NCI-H2227 treated with DMSO at 0.1 percent for 48 hours (cell line): Measurements from ENCODE around the gene FSTL4.
"Not testable (repeated sequence)": the region's sequence is repeated elsewhere in the genome, so short reads cannot be mapped to it uniquely, and the experiment has no call there.

ENCODE experiments used
- DNase-seq: peaks from one replicate; lab custom pipeline; 2025; lab: John Stamatoyannopoulos, UW

The FSTL4 gene

GRCh38 chr5:133552925-133553525, 59.3 kb downstream of the FSTL4 start:
- no peak for DNase-seq

- no peak for DNase-seq
These were observed 65.8 kb downstream of the FSTL4 start for GRCh38 chr5:133546500-133546899.

- DNase-seq, result no peak
These were observed 68.0 kb downstream of the FSTL4 start for GRCh38 chr5:133544346-133544745.

GRCh38 chr5:133539818-133540217, 72.5 kb downstream of the FSTL4 start:
- no peak for DNase-seq

DNA sequence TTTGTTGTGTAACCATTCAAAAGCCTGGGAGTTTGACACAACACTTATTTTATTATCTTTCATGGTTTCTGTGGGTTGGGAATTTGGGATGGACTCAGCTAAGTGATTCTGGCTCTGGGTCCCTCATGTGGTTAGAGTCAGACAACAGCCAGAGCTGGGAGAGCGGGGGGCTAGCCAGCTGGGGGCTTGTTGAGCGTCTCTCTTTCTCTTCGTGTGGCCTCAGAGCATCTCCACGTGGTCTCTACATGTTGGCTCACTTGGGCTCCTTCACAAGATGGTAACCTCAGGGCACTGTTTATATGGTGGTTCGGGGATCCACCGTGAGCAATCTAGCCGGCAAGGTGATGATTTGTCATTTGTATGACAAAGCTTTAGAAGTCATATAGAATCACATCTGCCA, 73.6 kb downstream of the FSTL4 start:
- DNase-seq, result no peak

GRCh38 chr5:133535241-133535929, 77.0 kb downstream of the FSTL4 start:
- DNase-seq, result not testable (repeated sequence)

GRCh38 chr5:133534566-133534965, 77.8 kb downstream of the FSTL4 start:
- no peak for DNase-seq

GRCh38 chr5:133533541-133533940, 78.8 kb downstream of the FSTL4 start:
- DNase-seq, result no peak

DNA sequence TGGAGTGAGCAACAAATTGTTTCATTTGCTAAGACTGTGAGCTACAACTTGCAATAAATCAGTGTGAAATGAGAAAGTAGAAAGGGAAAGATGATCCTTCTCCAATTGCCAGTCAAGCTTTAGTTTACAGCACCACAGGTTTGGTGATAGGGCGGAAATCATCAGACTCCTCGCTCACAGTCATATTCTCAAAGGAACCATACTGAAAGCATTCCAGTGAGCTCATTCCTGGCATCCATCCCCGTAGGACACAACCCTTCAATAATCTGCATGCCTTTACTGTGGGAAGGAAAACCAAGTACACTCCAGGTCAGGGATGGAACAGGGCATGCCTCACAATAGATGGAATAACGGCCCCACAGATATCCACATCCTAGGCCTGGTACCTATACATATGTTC, 80.7 kb downstream of the FSTL4 start:
- no peak for DNase-seq

- no peak for DNase-seq
These were observed 81.2 kb downstream of the FSTL4 start for GRCh38 chr5:133531178-133531577.

DNA sequence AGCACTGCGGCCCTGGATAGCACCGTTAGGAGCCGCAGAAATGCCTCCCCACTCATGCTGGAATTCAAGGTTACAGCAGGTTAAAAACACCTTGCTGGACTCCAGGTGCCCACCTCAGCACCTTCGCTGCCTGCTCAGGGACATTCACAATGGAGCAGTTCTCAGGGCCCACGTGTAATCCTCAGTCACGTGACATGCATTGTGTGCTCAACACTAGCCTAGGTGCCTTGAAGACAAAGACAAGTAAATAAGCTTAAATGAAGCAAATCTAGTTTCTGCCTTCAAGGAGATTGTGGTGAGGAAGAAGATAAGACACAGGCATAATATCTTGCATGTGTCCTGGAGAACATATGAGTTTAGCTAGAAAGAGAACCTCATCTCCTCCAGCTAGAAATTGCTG, 82.1 kb downstream of the FSTL4 start:
- DNase-seq, result no peak

- no peak for DNase-seq
These were observed 83.5 kb downstream of the FSTL4 start for GRCh38 chr5:133528841-133529240.

- DNase-seq, result no peak
These were observed 85.0 kb downstream of the FSTL4 start for GRCh38 chr5:133527311-133527710.

DNA sequence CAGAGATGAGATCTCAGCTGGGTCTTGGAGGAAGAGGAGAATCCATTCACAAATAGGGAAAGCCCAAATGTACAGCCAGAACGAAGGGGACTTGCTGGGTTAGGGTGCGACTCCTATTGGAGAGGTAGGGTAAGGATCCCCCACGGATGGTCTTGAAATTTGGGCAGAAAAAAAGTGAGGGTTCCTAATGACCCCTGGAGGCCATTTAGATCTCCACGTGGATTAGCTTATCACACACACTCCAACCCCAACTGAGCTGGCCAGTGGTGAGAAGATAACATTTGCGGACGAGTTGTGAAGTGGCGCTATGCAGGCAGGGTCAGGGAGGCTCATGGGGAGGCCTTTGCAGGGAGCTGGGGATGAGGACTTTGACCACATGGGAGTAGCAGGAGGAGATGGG, 86.0 kb downstream of the FSTL4 start:
- no peak for DNase-seq

DNA sequence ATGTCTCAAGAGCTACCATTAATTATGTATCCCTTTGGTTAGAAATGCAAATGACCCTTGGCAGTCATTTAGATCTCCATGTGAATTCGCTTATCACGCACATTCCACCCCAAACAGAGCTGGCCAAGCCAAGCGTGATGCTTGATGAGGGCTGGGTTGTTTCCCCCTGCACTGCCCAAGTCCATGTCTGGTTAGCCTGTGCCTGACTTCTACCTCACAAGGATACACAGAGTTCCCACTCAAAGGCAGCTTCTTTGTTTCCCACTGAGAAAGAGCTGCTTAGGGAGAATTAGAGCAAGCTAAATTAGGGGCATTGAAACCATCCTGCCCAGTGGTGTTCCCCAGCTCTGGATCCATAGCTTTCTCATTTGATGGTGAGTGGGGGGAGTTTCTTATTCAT, 87.2 kb downstream of the FSTL4 start:
- no peak for DNase-seq

DNA sequence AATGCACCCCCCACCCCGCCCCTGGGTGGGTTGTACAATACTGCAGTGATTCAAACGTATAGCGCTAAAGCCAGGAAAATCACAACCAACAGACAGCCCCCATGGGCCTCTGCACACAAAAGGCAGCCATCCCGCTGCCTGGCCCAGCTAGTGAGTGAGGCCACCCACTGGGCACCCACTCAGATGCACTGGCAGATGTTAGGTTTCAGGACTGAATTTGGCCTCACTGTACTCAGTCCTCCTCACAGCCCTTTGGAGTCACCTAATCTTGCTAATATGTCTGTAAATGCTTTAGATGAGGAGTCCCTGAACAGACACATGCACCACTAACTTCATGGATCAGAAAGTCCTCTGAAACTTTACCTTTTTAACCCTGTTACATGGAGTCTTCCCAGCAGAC, 87.7 kb downstream of the FSTL4 start:
- no peak for DNase-seq

DNA sequence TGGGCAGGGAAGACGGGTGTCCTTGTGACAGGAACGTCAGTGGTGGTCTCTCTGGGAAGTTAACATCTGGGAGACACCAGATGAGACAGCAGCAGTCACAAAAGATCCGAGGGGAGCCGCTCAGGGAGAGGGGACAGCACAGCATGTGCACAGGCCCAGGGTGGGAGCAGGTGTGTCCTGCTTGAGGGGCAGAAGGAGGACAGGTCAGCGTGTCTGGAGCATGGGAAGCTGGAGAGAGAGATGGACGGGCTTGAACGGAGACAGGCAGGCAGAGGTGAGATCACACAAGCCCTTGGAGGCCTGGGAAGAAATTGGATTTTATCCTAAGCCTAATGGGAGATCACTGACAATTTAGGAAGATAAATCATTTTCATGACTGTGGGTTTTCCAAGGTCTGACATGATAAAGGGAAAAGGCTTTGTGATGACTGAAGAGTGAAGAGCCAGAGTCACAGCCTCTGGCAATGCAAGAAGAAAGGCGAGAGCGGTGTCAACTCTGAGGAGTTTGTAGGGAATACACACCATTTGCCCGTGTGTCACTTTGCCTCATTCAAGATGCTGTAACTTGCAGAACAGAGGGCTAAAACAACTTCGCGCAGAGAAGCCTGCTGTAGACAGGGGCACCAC, 88.3 kb downstream of the FSTL4 start:
- no peak for DNase-seq

GRCh38 chr5:133523013-133523658, 89.2 kb downstream of the FSTL4 start:
- peak; percentile 31 for DNase-seq

GRCh38 chr5:133521801-133522200, 90.5 kb downstream of the FSTL4 start:
- DNase-seq, result no peak

DNA sequence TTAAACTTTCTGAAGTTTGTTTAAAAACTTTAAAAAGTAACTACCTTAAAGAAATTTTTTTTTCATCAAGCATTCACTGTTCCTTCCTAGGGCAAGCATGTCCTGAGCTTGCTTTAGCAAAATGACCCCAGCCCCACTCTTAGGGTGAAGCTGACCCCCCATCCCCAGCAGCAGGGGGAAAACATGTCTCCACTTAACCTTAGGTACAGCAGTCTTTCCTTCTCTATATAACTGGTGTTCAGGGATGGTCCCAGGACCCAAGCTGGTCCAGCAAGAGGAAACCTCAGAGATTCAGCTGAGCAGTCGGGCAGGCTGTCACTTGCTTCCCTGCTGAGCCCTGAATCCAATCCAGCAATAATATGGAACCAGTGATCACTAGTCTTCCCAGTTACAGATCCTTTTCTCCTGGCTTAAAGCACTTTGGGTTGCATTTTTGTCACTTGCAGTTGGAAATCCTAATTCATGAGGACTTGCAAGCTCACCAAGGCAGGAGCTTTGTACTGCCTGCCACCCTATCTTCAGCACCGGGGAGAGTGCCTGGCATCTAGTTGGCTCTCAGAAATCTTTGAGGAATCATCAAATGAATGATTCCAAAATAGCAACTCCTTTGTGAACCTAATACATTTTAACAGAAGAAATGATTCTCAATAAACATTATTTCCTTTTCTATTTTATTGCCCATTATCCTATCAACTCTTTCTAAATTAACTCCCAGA, 91.2 kb downstream of the FSTL4 start:
- DNase-seq, result no peak

DNA sequence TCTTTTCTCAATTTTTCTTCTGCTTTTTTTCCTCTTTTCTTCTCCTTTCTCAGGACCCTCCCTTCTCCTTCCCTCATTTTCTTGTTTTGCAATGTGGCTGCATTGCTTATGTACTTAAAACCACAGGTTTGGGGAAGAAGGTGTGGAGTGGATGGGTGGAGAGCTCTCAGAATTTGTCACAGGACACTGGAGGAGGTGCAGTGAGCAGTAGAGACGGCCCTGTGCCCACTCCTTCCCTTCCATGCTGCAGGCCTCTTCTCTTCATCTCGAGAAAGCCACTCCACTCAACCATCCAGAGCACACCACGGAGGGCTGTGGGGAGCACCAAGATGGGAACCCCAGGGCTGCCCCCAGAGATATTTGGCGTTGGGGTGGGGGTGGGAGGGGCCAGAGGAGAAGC, 92.3 kb downstream of the FSTL4 start:
- no peak for DNase-seq

- no peak for DNase-seq
These were observed 93.2 kb downstream of the FSTL4 start for GRCh38 chr5:133519191-133519590.
